CD4-positive, alpha-beta T cell (primary cell): Measurements from ENCODE around the gene CACNA2D4. TPM values are rescaled to one million over a fixed set of nuclear protein-coding genes. Genes with fewer than 3 reads are reported as not detected.

Experiments
- ATAC-seq: fragments of 200-7000 bp; cut with Tn5 transposase; one replicate; pipeline ENCODE4 v1.10.0; 2022; ENCODE audit warnings: mild to moderate bottlenecking; ENCODE audit not compliant: poor library complexity
- CTCF ChIA-PET: fragments of 350-600 bp; sonication (Branson Sonifier 250); formaldehyde crosslinking; loops from one replicate; lab custom pipeline; 2021; ENCODE audit warnings: antibody characterized with exemption, inconsistent platforms; lab: Charles Lee
- POLR2A ChIA-PET: fragments of 350-600 bp; sonication (Branson Sonifier 250); formaldehyde crosslinking; loops from one replicate; lab custom pipeline; 2021; ENCODE audit warnings: antibody characterized with exemption, inconsistent platforms; lab: Charles Lee
- DNase-seq, 14 experiments: peaks; one replicate each; pipeline ENCODE4 v3.0.0-alpha.2; 2013 to 2020; ENCODE audit warnings: mixed read lengths in 2 of 14
- H3K27ac ChIP-seq, 2 donors: one replicate each; pipeline versions ENCODE4 v1.5.1 to v1.7.0; 2013; ENCODE audit warnings: low read length in 2 of 2, low read depth in 1 of 2, mild to moderate bottlenecking in 1 of 2
- H3K27me3 ChIP-seq, 2 experiments: 1 replicate in 1 of 2; 2 replicates in 1 of 2; pipeline versions ENCODE4 v1.6.1 to v1.7.0; 2013; ENCODE audit warnings: low read length in 2 of 2, control low read depth in 1 of 2, mild to moderate bottlenecking in 1 of 2, moderate library complexity in 1 of 2; ENCODE audit not compliant: insufficient read depth in 2 of 2, control insufficient read depth in 1 of 2
- H3K36me3 ChIP-seq: one replicate; pipeline ENCODE4 v1.6.1; 2013; ENCODE audit warnings: low read length, control low read depth; ENCODE audit not compliant: insufficient read depth
- H3K4me1 ChIP-seq: one replicate; pipeline ENCODE4 v1.6.1; 2013; ENCODE audit warnings: low read length, control low read depth; ENCODE audit not compliant: insufficient read depth
- H3K4me3 ChIP-seq: one replicate; pipeline ENCODE4 v1.5.1; 2013; ENCODE audit warnings: mild to moderate bottlenecking, low read length, moderate library complexity
- H3K9me3 ChIP-seq, 2 experiments: 1 replicate in 1 of 2; 2 replicates in 1 of 2; pipeline versions ENCODE4 v1.6.1 to v1.7.0; 2013; ENCODE audit warnings: low read length in 2 of 2, mild to moderate bottlenecking in 2 of 2, control low read depth in 1 of 2, moderate library complexity in 1 of 2; ENCODE audit not compliant: control insufficient read depth in 1 of 2, insufficient read depth in 1 of 2
- H3K27ac Mint-ChIP-seq: one replicate; pipeline ENCODE4 v1.8.0; 2020; ENCODE audit warnings: mixed read lengths
- H3K27me3 Mint-ChIP-seq: one replicate; pipeline ENCODE4 v1.8.0; 2021; ENCODE audit warnings: mixed read lengths
- H3K36me3 Mint-ChIP-seq: one replicate; pipeline ENCODE4 v1.8.0; 2021; ENCODE audit warnings: low read depth, mixed read lengths
- H3K4me1 Mint-ChIP-seq: one replicate; pipeline ENCODE4 v1.8.0; 2021; ENCODE audit warnings: low read depth, mixed read lengths
- H3K4me3 Mint-ChIP-seq: one replicate; pipeline ENCODE4 v1.8.0; 2020; ENCODE audit warnings: mild to moderate bottlenecking, mixed read lengths
- H3K9me3 Mint-ChIP-seq: one replicate; pipeline ENCODE4 v1.8.0; 2020; ENCODE audit warnings: mixed read lengths
- intact Hi-C, 2 experiments: fragments of 100-400 bp; cut with DNase I in 1 of 2; cut with micrococcal nuclease in 1 of 2; formaldehyde crosslinking; loops; one replicate each; pipeline versions ENCODE4 v1.15.1 to v1.9.0; 2023 to 2025; cut with DNase I, micrococcal nuclease
- total RNA-seq, 174 experiments: library from RNA in 2 of 174; stranded (reverse) in 2 of 174; gene quantifications; one replicate each; pipeline ENCODE4 v1.2.3 and lab custom pipeline; 2021 to 2026
- TF ChIP-seq, protein P1 (sequence below): fragments of 200-600 bp; IDR thresholded peaks from one replicate; pipeline ENCODE4 v1.8.0; 2022; ENCODE audit warnings: antibody characterized with exemption, mild to moderate bottlenecking

CACNA2D4 gene
- total RNA-seq, 2 experiments from 2014 or later, result 10.5 to 11.3 TPM

GRCh38 chr12:1795785-1796514 is 122.5 kb downstream of the CACNA2D4 start:
- POLR2A ChIA-PET, result interaction anchor here (0.6 to 3.3 kb wide), 9 partner anchors 10 to 144 kb away, joined by 3 to 50 read pairs (median 5); partner anchors contain the start of gene ADIPOR2
- TF ChIP-seq, protein P1, sequence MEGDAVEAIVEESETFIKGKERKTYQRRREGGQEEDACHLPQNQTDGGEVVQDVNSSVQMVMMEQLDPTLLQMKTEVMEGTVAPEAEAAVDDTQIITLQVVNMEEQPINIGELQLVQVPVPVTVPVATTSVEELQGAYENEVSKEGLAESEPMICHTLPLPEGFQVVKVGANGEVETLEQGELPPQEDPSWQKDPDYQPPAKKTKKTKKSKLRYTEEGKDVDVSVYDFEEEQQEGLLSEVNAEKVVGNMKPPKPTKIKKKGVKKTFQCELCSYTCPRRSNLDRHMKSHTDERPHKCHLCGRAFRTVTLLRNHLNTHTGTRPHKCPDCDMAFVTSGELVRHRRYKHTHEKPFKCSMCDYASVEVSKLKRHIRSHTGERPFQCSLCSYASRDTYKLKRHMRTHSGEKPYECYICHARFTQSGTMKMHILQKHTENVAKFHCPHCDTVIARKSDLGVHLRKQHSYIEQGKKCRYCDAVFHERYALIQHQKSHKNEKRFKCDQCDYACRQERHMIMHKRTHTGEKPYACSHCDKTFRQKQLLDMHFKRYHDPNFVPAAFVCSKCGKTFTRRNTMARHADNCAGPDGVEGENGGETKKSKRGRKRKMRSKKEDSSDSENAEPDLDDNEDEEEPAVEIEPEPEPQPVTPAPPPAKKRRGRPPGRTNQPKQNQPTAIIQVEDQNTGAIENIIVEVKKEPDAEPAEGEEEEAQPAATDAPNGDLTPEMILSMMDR, result peak; percentile 75
- Mint-ChIP-seq H3K4me1 (peaks cover 20% of the 10 kb centered on the region), H3K4me3 (peak overlapping the region; percentile 95), H3K9me3 (no peaks in the 10 kb centered on the region), H3K27ac (peak overlapping the region; percentile 93), H3K27me3 (no peaks in the 10 kb centered on the region), H3K36me3 (no peaks in the 10 kb centered on the region)
- peak; percentile 95 for ATAC-seq
- intact Hi-C loops, result loop anchor here (1.0 to 10.0 kb wide), 11 partner anchors 8 to 1956 kb away; partner anchors contain the start of genes CRACR2A (in 1 of the 2), DCP1B (in 1 of the 2) and FKBP4 (in 1 of the 2)
- DNase-seq, result peak; percentile 87 to 98 (median 94)
- CTCF ChIA-PET, result interaction anchor here (0.6 to 5.1 kb wide), 15 partner anchors 11 to 679 kb away, joined by 3 to 122 read pairs (median 4); no protein-coding TSS in a partner anchor
- H3K27me3 ChIP-seq, result no peaks in the 10 kb centered on the region
- peaks cover 32% of the 10 kb centered on the region for H3K4me1 ChIP-seq
- H3K27ac ChIP-seq, result peak overlapping the region; percentile 61 to 78
- H3K4me3 ChIP-seq, result peak overlapping the region; percentile 86
- no peaks in the 10 kb centered on the region for H3K36me3 ChIP-seq
- no peaks in the 10 kb centered on the region for H3K9me3 ChIP-seq

- ChIA-PET CTCF (interaction anchor here (0.6 to 5.1 kb wide), 15 partner anchors 11 to 678 kb away, joined by 3 to 122 read pairs (median 4); no protein-coding TSS in a partner anchor), POLR2A (interaction anchor here (0.6 to 3.3 kb wide), 9 partner anchors 11 to 145 kb away, joined by 3 to 50 read pairs (median 5); partner anchors contain the start of gene ADIPOR2)
- H3K9me3 ChIP-seq, result no peaks in the 10 kb centered on the region
- H3K27ac ChIP-seq, result no peak overlapping the region
- Mint-ChIP-seq H3K36me3 (no peaks in the 10 kb centered on the region), H3K4me1 (peaks cover 27% of the 10 kb centered on the region), H3K4me3 (peak overlapping the region; percentile 95), H3K27ac (peak overlapping the region; percentile 93), H3K27me3 (no peaks in the 10 kb centered on the region), H3K9me3 (no peaks in the 10 kb centered on the region)
- H3K4me1 ChIP-seq, result peaks cover 36% of the 10 kb centered on the region
- no peaks in the 10 kb centered on the region for H3K27me3 ChIP-seq
- H3K4me3 ChIP-seq, result no peak overlapping the region
- intact Hi-C loops, result loop anchor here (5.0 to 10.0 kb wide), 7 partner anchors 239 to 1957 kb away; partner anchors contain the start of genes CRACR2A (in 1 of the 2) and FKBP4 (in 1 of the 2)
- TF ChIP-seq, protein P1, result no peak
- DNase-seq (no peak), ATAC-seq (no peak)
- no peaks in the 10 kb centered on the region for H3K36me3 ChIP-seq
These were observed 123.1 kb downstream of the CACNA2D4 start for GRCh38 chr12:1795221-1795784.

- ChIA-PET POLR2A (interaction anchor here (1.4 to 3.3 kb wide), 2 partner anchors 133 to 145 kb away, joined by 3 to 50 read pairs; no protein-coding TSS in a partner anchor), CTCF (interaction anchor here (1.8 to 5.1 kb wide), 3 partner anchors 145 to 240 kb away, joined by 8 to 122 read pairs (median 13); no protein-coding TSS in a partner anchor)
- H3K4me3 ChIP-seq, result no peak overlapping the region
- TF ChIP-seq, protein P1, result no peak
- peaks cover 36% of the 10 kb centered on the region for H3K4me1 ChIP-seq
- H3K36me3 Mint-ChIP-seq, result no peaks in the 10 kb centered on the region
- peak overlapping the region; percentile 27 for H3K27ac Mint-ChIP-seq
- no peak overlapping the region for H3K27ac ChIP-seq
- H3K9me3 ChIP-seq, result no peaks in the 10 kb centered on the region
- intact Hi-C loops, result loop anchor here (5.0 to 10.0 kb wide), 7 partner anchors 240 to 1958 kb away; partner anchors contain the start of genes CRACR2A (in 1 of the 2) and FKBP4 (in 1 of the 2)
- H3K36me3 ChIP-seq, result no peaks in the 10 kb centered on the region
- DNase-seq (no peak), ATAC-seq (no peak)
- peaks cover 29% of the 10 kb centered on the region for H3K4me1 Mint-ChIP-seq
- H3K4me3 Mint-ChIP-seq, result peak overlapping the region; percentile 20
- no peaks in the 10 kb centered on the region for H3K9me3 Mint-ChIP-seq
- H3K27me3 ChIP-seq, result no peaks in the 10 kb centered on the region
- H3K27me3 Mint-ChIP-seq, result no peaks in the 10 kb centered on the region
These were observed 123.9 kb downstream of the CACNA2D4 start for GRCh38 chr12:1794440-1795090.
